ENCODE data around the gene PPFIBP1. TPM values are rescaled to one million over a fixed set of nuclear protein-coding genes. Genes with fewer than 3 reads are reported as not detected.

Gene PPFIBP1
- total RNA-seq, 2 donors from 2014 or later: 61.3 to 121 TPM

GRCh38 chr12:27552886-27553560 lies 29.0 kb downstream of the PPFIBP1 start:
- H3K36me3 ChIP-seq: no peaks in the 10 kb centered on the region
- no peaks in the 10 kb centered on the region for H3K9me3 ChIP-seq
- TF ChIP-seq POLR2AphosphoS5 (IDR thresholded peaks at IDR 0.05): no peak
- no peak for TF ChIP-seq POLR2A (IDR thresholded peaks at IDR 0.05)
- no peak for TF ChIP-seq CTCF (IDR thresholded peaks at IDR 0.05)
- WGBS: 40% methylated on average over 8 of the region's 8 CpGs
- H3K27me3 ChIP-seq (replicated peaks; ENCODE audit: insufficient read depth): no peaks in the 10 kb centered on the region
- intact Hi-C loops (cut with DNase I): no loop called here
- DNase-seq (ENCODE audit: low spot score): no peak
- no peak overlapping the region for H3K4me3 ChIP-seq
- H3K27ac ChIP-seq: peak overlapping the region in 1 of 2 donors; percentile 47
- peaks cover 15% of the 10 kb centered on the region for H3K4me1 ChIP-seq (replicated peaks)

- TF ChIP-seq CTCF (IDR thresholded peaks at IDR 0.05): no peak
- no peak for TF ChIP-seq POLR2A (IDR thresholded peaks at IDR 0.05)
- no peak for TF ChIP-seq POLR2AphosphoS5 (IDR thresholded peaks at IDR 0.05)
- H3K36me3 ChIP-seq: no peaks in the 10 kb centered on the region
- no peaks in the 10 kb centered on the region for H3K27me3 ChIP-seq (replicated peaks; ENCODE audit: insufficient read depth)
- DNase-seq (ENCODE audit: low spot score): no peak
- H3K9me3 ChIP-seq: no peaks in the 10 kb centered on the region
- H3K27ac ChIP-seq: peak overlapping the region in 1 of 2 donors; percentile 47
- H3K4me1 ChIP-seq (replicated peaks): peaks cover 15% of the 10 kb centered on the region
- WGBS: 71% methylated on average over 3 of the region's 3 CpGs
- intact Hi-C loops (cut with DNase I): no loop called here
- H3K4me3 ChIP-seq: no peak overlapping the region
Observed at GRCh38 chr12:27553941-27554340, 29.9 kb downstream of the PPFIBP1 start.

GRCh38 chr12:27554421-27555186 lies 30.6 kb downstream of the PPFIBP1 start:
- Histone ChIP-seq H3K36me3 (no peaks in the 10 kb centered on the region), H3K4me1 (replicated peaks) (peaks cover 15% of the 10 kb centered on the region), H3K4me3 (peak overlapping the region in 1 of 2 donors; percentile 3), H3K27me3 (replicated peaks; ENCODE audit: insufficient read depth) (no peaks in the 10 kb centered on the region), H3K9me3 (no peaks in the 10 kb centered on the region), H3K27ac (peak overlapping the region; percentile 43 to 47)
- DNase-seq (ENCODE audit: low spot score): peak; percentile 67
- intact Hi-C loops (cut with DNase I): no loop called here
- WGBS: 13% methylated on average over 14 of the region's 14 CpGs
- TF ChIP-seq POLR2AphosphoS5 (IDR thresholded peaks at IDR 0.05) (peak; percentile 62), CTCF (IDR thresholded peaks at IDR 0.05) (no peak), POLR2A (IDR thresholded peaks at IDR 0.05) (peak; percentile 15)

- Histone ChIP-seq H3K27ac (peak overlapping the region; percentile 43 to 47), H3K9me3 (no peaks in the 10 kb centered on the region), H3K4me3 (no peak overlapping the region), H3K27me3 (replicated peaks; ENCODE audit: insufficient read depth) (no peaks in the 10 kb centered on the region), H3K36me3 (no peaks in the 10 kb centered on the region), H3K4me1 (replicated peaks) (peaks cover 15% of the 10 kb centered on the region)
- DNase-seq (ENCODE audit: low spot score): no peak
- TF ChIP-seq POLR2AphosphoS5 (IDR thresholded peaks at IDR 0.05) (no peak), POLR2A (IDR thresholded peaks at IDR 0.05) (no peak), CTCF (IDR thresholded peaks at IDR 0.05) (no peak)
- intact Hi-C loops (cut with DNase I): no loop called here
- WGBS: 21% methylated on average over 5 of the region's 5 CpGs
Observed at GRCh38 chr12:27555361-27555760, 31.4 kb downstream of the PPFIBP1 start.

Data from prostate gland (tissue), 2 donors.